Activated T-helper 17 cell treated with anti-CD3 and anti-CD28 coated beads, Interleukin-2, amount 50 U/mL, for 72 hours (primary cell): ENCODE measurements around the gene BNIP5. TPM values are rescaled to one million over a fixed set of nuclear protein-coding genes. Genes with fewer than 3 reads are reported as not detected.

Experiments used
- ATAC-seq: fragments of 150-1000 bp; cut with Tn5 transposase; replicated peaks from 2 replicates; pipeline ENCODE4 v1.10.0; 2021; ENCODE audit warnings: mild to moderate bottlenecking, moderate library complexity
- H3K27ac Mint-ChIP-seq: one replicate; pipeline ENCODE4 v1.8.0; 2022; ENCODE audit warnings: mixed read lengths
- H3K27me3 Mint-ChIP-seq: one replicate; pipeline ENCODE4 v1.8.0; 2022; ENCODE audit warnings: mixed read lengths
- H3K36me3 Mint-ChIP-seq: one replicate; pipeline ENCODE4 v1.8.0; 2022; ENCODE audit warnings: low read depth, mild to moderate bottlenecking, mixed read lengths
- H3K4me1 Mint-ChIP-seq: one replicate; pipeline ENCODE4 v1.8.0; 2022; ENCODE audit warnings: mixed read lengths
- H3K4me3 Mint-ChIP-seq: one replicate; pipeline ENCODE4 v1.8.0; 2022; ENCODE audit warnings: mild to moderate bottlenecking, mixed read lengths
- H3K9me3 Mint-ChIP-seq: one replicate; pipeline ENCODE4 v1.8.0; 2022; ENCODE audit warnings: mixed read lengths
- total RNA-seq, 2 donors: library from RNA; stranded (reverse); gene quantifications; one replicate each; pipeline ENCODE4 v1.2.3, GENCODE V29; 2022

The BNIP5 gene
- total RNA-seq, 2 donors from 2014 or later, result not detected

- H3K4me3 Mint-ChIP-seq, result no peak overlapping the region
- H3K27ac Mint-ChIP-seq, result no peak overlapping the region
- H3K9me3 Mint-ChIP-seq, result no peaks in the 10 kb centered on the region
- H3K4me1 Mint-ChIP-seq, result no peaks in the 10 kb centered on the region
- no peaks in the 10 kb centered on the region for H3K36me3 Mint-ChIP-seq
- H3K27me3 Mint-ChIP-seq, result peaks cover 18% of the 10 kb centered on the region
- no peak for ATAC-seq
Observed at GRCh38 chr6:36328600-36328999, 8.1 kb downstream of the BNIP5 start.

- Mint-ChIP-seq H3K4me1 (no peaks in the 10 kb centered on the region), H3K36me3 (no peaks in the 10 kb centered on the region), H3K4me3 (no peak overlapping the region), H3K27ac (no peak overlapping the region), H3K9me3 (no peaks in the 10 kb centered on the region), H3K27me3 (peaks cover 11% of the 10 kb centered on the region)
- no peak for ATAC-seq
Observed at GRCh38 chr6:36327919-36328236, 8.8 kb downstream of the BNIP5 start.

GRCh38 chr6:36327226-36327918 is 9.3 kb downstream of the BNIP5 start:
- H3K4me3 Mint-ChIP-seq, result no peak overlapping the region
- no peak overlapping the region for H3K27ac Mint-ChIP-seq
- H3K4me1 Mint-ChIP-seq, result no peaks in the 10 kb centered on the region
- H3K9me3 Mint-ChIP-seq, result no peaks in the 10 kb centered on the region
- H3K36me3 Mint-ChIP-seq, result no peaks in the 10 kb centered on the region
- peaks cover 9% of the 10 kb centered on the region for H3K27me3 Mint-ChIP-seq
- ATAC-seq, result no peak

- peaks cover 4% of the 10 kb centered on the region for H3K27me3 Mint-ChIP-seq
- no peaks in the 10 kb centered on the region for H3K36me3 Mint-ChIP-seq
- H3K4me1 Mint-ChIP-seq, result no peaks in the 10 kb centered on the region
- H3K27ac Mint-ChIP-seq, result no peak overlapping the region
- no peak overlapping the region for H3K4me3 Mint-ChIP-seq
- ATAC-seq, result no peak
- H3K9me3 Mint-ChIP-seq, result no peaks in the 10 kb centered on the region
Observed at GRCh38 chr6:36326356-36326995, 10.2 kb downstream of the BNIP5 start.

- peaks cover 4% of the 10 kb centered on the region for H3K27me3 Mint-ChIP-seq
- no peak overlapping the region for H3K27ac Mint-ChIP-seq
- ATAC-seq, result no peak
- H3K9me3 Mint-ChIP-seq, result no peaks in the 10 kb centered on the region
- no peaks in the 10 kb centered on the region for H3K36me3 Mint-ChIP-seq
- no peaks in the 10 kb centered on the region for H3K4me1 Mint-ChIP-seq
- no peak overlapping the region for H3K4me3 Mint-ChIP-seq
Observed at GRCh38 chr6:36324715-36325114, 12.0 kb downstream of the BNIP5 start.

GRCh38 chr6:36324191-36324590 is 12.5 kb downstream of the BNIP5 start:
- Mint-ChIP-seq H3K36me3 (no peaks in the 10 kb centered on the region), H3K27ac (no peak overlapping the region), H3K4me1 (no peaks in the 10 kb centered on the region), H3K4me3 (no peak overlapping the region), H3K27me3 (peaks cover 4% of the 10 kb centered on the region), H3K9me3 (no peaks in the 10 kb centered on the region)
- no peak for ATAC-seq

GRCh38 chr6:36323062-36323461 is 13.6 kb downstream of the BNIP5 start:
- ATAC-seq, result no peak
- Mint-ChIP-seq H3K4me1 (no peaks in the 10 kb centered on the region), H3K27me3 (peaks cover 4% of the 10 kb centered on the region)

GRCh38 chr6:36322591-36322990 is 14.1 kb downstream of the BNIP5 start:
- Mint-ChIP-seq H3K27ac (no peak overlapping the region), H3K36me3 (no peaks in the 10 kb centered on the region), H3K9me3 (no peaks in the 10 kb centered on the region), H3K4me3 (no peak overlapping the region), H3K4me1 (no peaks in the 10 kb centered on the region), H3K27me3 (peaks cover 4% of the 10 kb centered on the region)
- no peak for ATAC-seq

More at GRCh38 chr6:36323062-36323461, 13.6 kb downstream of the BNIP5 start:
- no peaks in the 10 kb centered on the region for H3K9me3 Mint-ChIP-seq
- H3K4me3 Mint-ChIP-seq, result no peak overlapping the region
- H3K27ac Mint-ChIP-seq, result no peak overlapping the region
- no peaks in the 10 kb centered on the region for H3K36me3 Mint-ChIP-seq

- no peaks in the 10 kb centered on the region for H3K9me3 Mint-ChIP-seq
- H3K36me3 Mint-ChIP-seq, result no peaks in the 10 kb centered on the region
- no peaks in the 10 kb centered on the region for H3K4me1 Mint-ChIP-seq
- peaks cover under 1% of the 10 kb centered on the region for H3K27me3 Mint-ChIP-seq
- ATAC-seq, result no peak
- no peak overlapping the region for H3K27ac Mint-ChIP-seq
- H3K4me3 Mint-ChIP-seq, result no peak overlapping the region
Observed at GRCh38 chr6:36320475-36320874, 16.2 kb downstream of the BNIP5 start.

GRCh38 chr6:36319821-36320220 is 16.9 kb downstream of the BNIP5 start:
- H3K36me3 Mint-ChIP-seq, result no peaks in the 10 kb centered on the region
- no peaks in the 10 kb centered on the region for H3K9me3 Mint-ChIP-seq
- no peak overlapping the region for H3K4me3 Mint-ChIP-seq
- no peaks in the 10 kb centered on the region for H3K27me3 Mint-ChIP-seq
- no peak overlapping the region for H3K27ac Mint-ChIP-seq
- H3K4me1 Mint-ChIP-seq, result no peaks in the 10 kb centered on the region
- no peak for ATAC-seq

GRCh38 chr6:36319436-36319762 is 17.3 kb downstream of the BNIP5 start:
- Mint-ChIP-seq H3K27ac (no peak overlapping the region), H3K4me1 (no peaks in the 10 kb centered on the region), H3K27me3 (no peaks in the 10 kb centered on the region), H3K9me3 (no peaks in the 10 kb centered on the region), H3K4me3 (no peak overlapping the region), H3K36me3 (no peaks in the 10 kb centered on the region)
- no peak for ATAC-seq

- Mint-ChIP-seq H3K36me3 (no peaks in the 10 kb centered on the region), H3K27ac (no peak overlapping the region), H3K27me3 (no peaks in the 10 kb centered on the region), H3K4me1 (no peaks in the 10 kb centered on the region), H3K4me3 (no peak overlapping the region), H3K9me3 (no peaks in the 10 kb centered on the region)
- no peak for ATAC-seq
Observed at GRCh38 chr6:36318690-36319435, 17.8 kb downstream of the BNIP5 start.

- no peak for ATAC-seq
- H3K4me3 Mint-ChIP-seq, result no peak overlapping the region
- H3K27me3 Mint-ChIP-seq, result no peaks in the 10 kb centered on the region
- no peak overlapping the region for H3K27ac Mint-ChIP-seq
- no peaks in the 10 kb centered on the region for H3K36me3 Mint-ChIP-seq
- H3K4me1 Mint-ChIP-seq, result no peaks in the 10 kb centered on the region
- H3K9me3 Mint-ChIP-seq, result no peaks in the 10 kb centered on the region
Observed at GRCh38 chr6:36317623-36318022, 19.1 kb downstream of the BNIP5 start.

GRCh38 chr6:36315921-36316320 is 20.8 kb downstream of the BNIP5 start:
- Mint-ChIP-seq H3K36me3 (no peaks in the 10 kb centered on the region), H3K4me3 (no peak overlapping the region), H3K27ac (no peak overlapping the region), H3K27me3 (peaks cover 3% of the 10 kb centered on the region), H3K4me1 (no peaks in the 10 kb centered on the region), H3K9me3 (no peaks in the 10 kb centered on the region)
- no peak for ATAC-seq
